GM13977 (cell line): ENCODE data around the gene LDLRAD4.

Source experiments
- DNase-seq: peaks from one replicate; pipeline ENCODE4 v3.0.0; 2012; ENCODE audit warnings: low spot score
- in situ Hi-C: fragments of 300-500 bp; cut with MboI; formaldehyde crosslinking; loops from one replicate; pipeline ENCODE4 v1.12.0; 2022; ENCODE audit warnings: low sequenced_read_pairs, low pct_unique_long_range_greater_than_20kb, mixed read lengths, inconsistent platforms; ENCODE audit not compliant: unreplicated experiment
- TF ChIP-seq, protein P1 (sequence below): IDR thresholded peaks from 2 replicates; pipeline ENCODE4 v1.5.1; 2012; ENCODE audit warnings: mild to moderate bottlenecking, control low read depth; ENCODE audit not compliant: insufficient read depth; ENCODE audit errors: extremely low read depth, missing control alignments

Gene LDLRAD4

GRCh38 chr18:13363359-13363758, 144.8 kb downstream of the LDLRAD4 start:
- TF ChIP-seq, protein P1, sequence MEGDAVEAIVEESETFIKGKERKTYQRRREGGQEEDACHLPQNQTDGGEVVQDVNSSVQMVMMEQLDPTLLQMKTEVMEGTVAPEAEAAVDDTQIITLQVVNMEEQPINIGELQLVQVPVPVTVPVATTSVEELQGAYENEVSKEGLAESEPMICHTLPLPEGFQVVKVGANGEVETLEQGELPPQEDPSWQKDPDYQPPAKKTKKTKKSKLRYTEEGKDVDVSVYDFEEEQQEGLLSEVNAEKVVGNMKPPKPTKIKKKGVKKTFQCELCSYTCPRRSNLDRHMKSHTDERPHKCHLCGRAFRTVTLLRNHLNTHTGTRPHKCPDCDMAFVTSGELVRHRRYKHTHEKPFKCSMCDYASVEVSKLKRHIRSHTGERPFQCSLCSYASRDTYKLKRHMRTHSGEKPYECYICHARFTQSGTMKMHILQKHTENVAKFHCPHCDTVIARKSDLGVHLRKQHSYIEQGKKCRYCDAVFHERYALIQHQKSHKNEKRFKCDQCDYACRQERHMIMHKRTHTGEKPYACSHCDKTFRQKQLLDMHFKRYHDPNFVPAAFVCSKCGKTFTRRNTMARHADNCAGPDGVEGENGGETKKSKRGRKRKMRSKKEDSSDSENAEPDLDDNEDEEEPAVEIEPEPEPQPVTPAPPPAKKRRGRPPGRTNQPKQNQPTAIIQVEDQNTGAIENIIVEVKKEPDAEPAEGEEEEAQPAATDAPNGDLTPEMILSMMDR: no peak
- DNase-seq: no peak
- in situ Hi-C loops: no loop called here

GRCh38 chr18:13364721-13365205, 146.2 kb downstream of the LDLRAD4 start:
- in situ Hi-C loops: no loop called here
- no peak for DNase-seq
- TF ChIP-seq, protein P1: no peak

- TF ChIP-seq, protein P1: no peak
- DNase-seq: no peak
- in situ Hi-C loops: no loop called here
Measured at GRCh38 chr18:13366131-13366530, 147.6 kb downstream of the LDLRAD4 start.

- TF ChIP-seq, protein P1: no peak
- in situ Hi-C loops: no loop called here
- no peak for DNase-seq
Measured at GRCh38 chr18:13366541-13366940, 148.0 kb downstream of the LDLRAD4 start.

GRCh38 chr18:13366962-13367892, 148.7 kb downstream of the LDLRAD4 start:
- in situ Hi-C loops: no loop called here
- TF ChIP-seq, protein P1: no peak
- DNase-seq: no peak

DNA sequence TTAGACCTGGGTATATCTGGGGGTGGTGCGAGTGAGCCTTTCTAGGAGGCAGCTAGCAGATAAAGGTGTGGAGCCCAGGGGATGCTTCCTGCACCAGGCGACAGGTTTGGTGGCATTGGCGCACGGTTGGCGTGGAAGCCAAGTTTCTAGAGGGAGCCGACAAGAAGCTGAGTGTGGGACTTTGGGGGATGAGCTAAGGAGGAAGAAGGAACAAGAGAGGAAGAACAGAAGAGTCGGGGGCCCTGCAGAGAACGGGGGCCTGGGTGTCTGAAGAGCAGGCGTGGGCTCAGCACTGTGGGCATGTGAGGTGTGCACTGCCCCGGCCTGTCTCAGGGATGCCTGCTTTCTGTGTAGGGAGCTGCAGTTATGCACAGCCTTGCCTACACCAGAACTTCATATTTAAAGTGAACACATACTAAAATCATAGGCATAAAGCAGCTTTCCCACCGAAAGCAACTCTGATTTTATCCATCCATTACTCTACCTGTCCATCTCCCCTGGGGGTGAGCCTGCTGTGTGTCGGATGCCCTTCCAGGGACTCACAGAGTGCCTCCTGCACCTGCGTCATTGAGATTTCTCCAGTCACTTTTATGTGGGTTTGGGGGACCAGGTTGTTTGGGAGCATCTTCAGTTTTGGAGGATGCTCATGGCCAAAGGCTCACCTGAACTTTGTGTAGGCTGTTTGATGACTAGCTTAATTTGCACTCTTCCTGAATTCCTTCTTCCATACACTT, 149.7 kb downstream of the LDLRAD4 start:
- DNase-seq: no peak
- in situ Hi-C loops: no loop called here
- TF ChIP-seq, protein P1: no peak
